H1 (cell line): ENCODE data around the gene NGEF. TPM values are rescaled to one million over a fixed set of nuclear protein-coding genes. Genes with fewer than 3 reads are reported as not detected.

Experiments used
- CTCF ChIA-PET: fragments of 300-600 bp; sonication (Branson Sonifier 250); formaldehyde crosslinking; loops from one replicate; lab custom pipeline; 2021; ENCODE audit not compliant: partially characterized antibody; lab: Charles Lee
- POLR2A ChIA-PET: fragments of 300-600 bp; sonication (Branson Sonifier 250); formaldehyde crosslinking; loops from one replicate; lab custom pipeline; 2021; ENCODE audit warnings: inconsistent platforms; ENCODE audit not compliant: partially characterized antibody; lab: Charles Lee
- DNase-seq, 2 experiments: peaks; one replicate each; pipeline versions ENCODE4 v3.0.0 to v3.0.0-alpha.2; 2010 to 2022; ENCODE audit warnings: low spot score in 2 of 2, low read depth in 1 of 2, mixed read lengths in 1 of 2
- FAIRE-seq: peaks from 2 replicates; lab custom pipeline; 2011; peaks lifted over from hg19 to GRCh38; lab: Jason Lieb, UNC
- H2AFZ ChIP-seq: 2 replicates; pipeline ENCODE4 v1.8.1; 2012; ENCODE audit warnings: low read length, inconsistent platforms
- H2AK5ac ChIP-seq: 2 replicates; pipeline ENCODE4 v1.6.1; 2013; ENCODE audit warnings: low read depth, low read length
- H2BK120ac ChIP-seq: replicated peaks from 2 replicates; pipeline ENCODE3; 2013; ENCODE audit warnings: low read depth, low read length, inconsistent platforms
- H2BK12ac ChIP-seq: 2 replicates; pipeline ENCODE4 v1.6.1; 2013; ENCODE audit warnings: low read depth, low read length
- H2BK15ac ChIP-seq: 2 replicates; pipeline ENCODE4 v1.6.1; 2013; ENCODE audit warnings: low read length
- H2BK20ac ChIP-seq: 2 replicates; pipeline ENCODE4 v1.6.1; 2013; ENCODE audit warnings: low read length
- H2BK5ac ChIP-seq: 2 replicates; pipeline ENCODE4 v1.6.1; 2013; ENCODE audit warnings: low read depth, low read length
- H3K14ac ChIP-seq: 2 replicates; pipeline ENCODE4 v1.6.1; 2013; ENCODE audit warnings: inconsistent platforms; ENCODE audit not compliant: insufficient read length
- H3K18ac ChIP-seq: 2 replicates; pipeline ENCODE4 v1.6.1; 2013; ENCODE audit warnings: low read length; ENCODE audit errors: extremely low read depth
- H3K23ac ChIP-seq: 2 replicates; pipeline ENCODE4 v1.6.1; 2013; ENCODE audit warnings: inconsistent platforms; ENCODE audit not compliant: insufficient read length
- H3K23me2 ChIP-seq: 2 replicates; pipeline ENCODE4 v1.6.1; 2013; ENCODE audit warnings: low read depth, low read length
- H3K27ac ChIP-seq: 2 replicates; pipeline ENCODE4 v1.6.1; 2011; ENCODE audit warnings: low read depth, low read length, inconsistent platforms
- H3K27me3 ChIP-seq, 4 experiments: replicated peaks in 1 of 4; 1 replicate in 1 of 4; 2 replicates in 3 of 4; pipeline versions ENCODE4 v1.6.1 to v1.8.1; 2011 to 2013; ENCODE audit warnings: low read length in 3 of 4, mild to moderate bottlenecking in 3 of 4, inconsistent platforms in 2 of 4, mixed read lengths in 2 of 4, moderate library complexity in 1 of 4; ENCODE audit not compliant: control insufficient read depth in 3 of 4, insufficient read depth in 3 of 4; ENCODE audit errors: extremely low read depth in 1 of 4
- H3K36me3 ChIP-seq, 4 experiments: 2 replicates each; pipeline versions ENCODE4 v1.6.1 to v1.8.1; 2011 to 2013; ENCODE audit warnings: mild to moderate bottlenecking in 4 of 4, low read length in 3 of 4, moderate library complexity in 2 of 4, control low read depth in 1 of 4, inconsistent platforms in 1 of 4; ENCODE audit not compliant: insufficient read depth in 4 of 4, control insufficient read depth in 2 of 4
- H3K4ac ChIP-seq: replicated peaks from 2 replicates; pipeline ENCODE3; 2013; ENCODE audit warnings: low read length, low read depth, mixed read lengths, inconsistent platforms; ENCODE audit not compliant: insufficient read length
- H3K4me1 ChIP-seq, 4 experiments: replicated peaks in 1 of 4; 1 replicate in 1 of 4; 2 replicates in 3 of 4; pipeline versions ENCODE4 v1.6.1 to v1.8.1; 2011 to 2013; ENCODE audit warnings: low read length in 3 of 4, inconsistent platforms in 2 of 4, mixed read lengths in 1 of 4; ENCODE audit not compliant: insufficient read depth in 4 of 4, control insufficient read depth in 3 of 4
- H3K4me2 ChIP-seq, 2 experiments: 2 replicates each; pipeline versions ENCODE4 v1.6.1 to v1.8.1; 2011 to 2013; ENCODE audit warnings: low read depth in 2 of 2, low read length in 2 of 2, control low read depth in 1 of 2, inconsistent platforms in 1 of 2, mild to moderate bottlenecking in 1 of 2; ENCODE audit not compliant: insufficient read depth in 1 of 2
- H3K4me3 ChIP-seq, 4 experiments: fragments of 200-600, 300-600 bp in 1 of 4; sonication (generic), shearing (Covaris generic), sonication (Bioruptor Twin) in 1 of 4; 2 replicates each; pipeline versions ENCODE4 v1.5.1 to v1.8.1; 2011 to 2016; ENCODE audit warnings: low read length in 4 of 4, low read depth in 3 of 4, control low read depth in 2 of 4, inconsistent platforms in 2 of 4, mild to moderate bottlenecking in 2 of 4, mixed read lengths in 1 of 4, moderate library complexity in 1 of 4; ENCODE audit not compliant: insufficient read depth in 2 of 4; ENCODE audit errors: extremely low read depth in 1 of 4
- H3K56ac ChIP-seq: replicated peaks from 2 replicates; pipeline ENCODE3; 2013; ENCODE audit warnings: low read depth, mild to moderate bottlenecking, mixed read lengths, low read length, inconsistent platforms; ENCODE audit not compliant: insufficient read length
- H3K79me1 ChIP-seq: 2 replicates; pipeline ENCODE4 v1.6.1; 2013; ENCODE audit warnings: low read depth, low read length, control low read depth
- H3K79me2 ChIP-seq, 2 experiments: 2 replicates each; pipeline versions ENCODE4 v1.6.1 to v1.8.1; 2012 to 2013; ENCODE audit warnings: low read length in 2 of 2, mild to moderate bottlenecking in 2 of 2, inconsistent platforms in 1 of 2; ENCODE audit not compliant: insufficient read depth in 2 of 2, control insufficient read depth in 1 of 2
- H3K9ac ChIP-seq, 4 experiments: replicated peaks in 1 of 4; 1 replicate in 1 of 4; 2 replicates in 3 of 4; pipeline versions ENCODE4 v1.6.1 to v1.8.1; 2011 to 2013; ENCODE audit warnings: low read depth in 3 of 4, low read length in 3 of 4, control low read depth in 2 of 4, mild to moderate bottlenecking in 2 of 4, moderate library complexity in 2 of 4, inconsistent platforms in 1 of 4; ENCODE audit errors: extremely low read depth in 1 of 4
- H3K9me3 ChIP-seq, 2 experiments: 2 replicates each; pipeline versions ENCODE4 v1.6.1 to v1.8.1; 2012 to 2013; ENCODE audit warnings: mild to moderate bottlenecking in 2 of 2, moderate library complexity in 2 of 2, control low read depth in 1 of 2, inconsistent platforms in 1 of 2, low read depth in 1 of 2, low read length in 1 of 2, mixed read lengths in 1 of 2; ENCODE audit not compliant: insufficient read depth in 2 of 2
- H4K20me1 ChIP-seq, 2 experiments: replicated peaks in 1 of 2; 2 replicates each; pipeline versions ENCODE3 to v1.8.1; 2011 to 2013; ENCODE audit warnings: inconsistent platforms in 2 of 2, low read length in 2 of 2, mild to moderate bottlenecking in 1 of 2; ENCODE audit not compliant: insufficient read depth in 2 of 2, control insufficient read depth in 1 of 2
- H4K5ac ChIP-seq: 2 replicates; pipeline ENCODE4 v1.6.1; 2013; ENCODE audit warnings: low read length, low read depth, mixed read lengths, inconsistent platforms; ENCODE audit not compliant: insufficient read length
- H4K8ac ChIP-seq: 2 replicates; pipeline ENCODE4 v1.8.0; 2013; ENCODE audit warnings: mild to moderate bottlenecking, moderate library complexity, low read length, inconsistent platforms; ENCODE audit not compliant: insufficient read depth; ENCODE audit errors: extremely low read depth
- H4K91ac ChIP-seq: replicated peaks from 2 replicates; pipeline ENCODE3; 2013; ENCODE audit warnings: low read length, mixed read lengths, inconsistent platforms; ENCODE audit not compliant: insufficient read length
- GTF2F1 ChIP-seq: IDR thresholded peaks from 2 replicates; pipeline ENCODE4 v1.6.1; 2012; ENCODE audit warnings: low read depth, low read length, improper control_type of control experiment, borderline replicate concordance
- TCF12 ChIP-seq: IDR thresholded peaks from 2 replicates; pipeline ENCODE4 v1.6.1; 2011; ENCODE audit warnings: low read depth, mild to moderate bottlenecking, low read length
- WGBS, 2 experiments: shearing (Covaris generic) in 1 of 2; methylation state at CpG; one replicate each; pipeline versions ENCODE4 v1.1.6 to v1.1.7; 2013 to 2015; ENCODE audit warnings: low lambda C conversion rate in 2 of 2, mixed read lengths in 2 of 2, inconsistent platforms in 1 of 2, low coverage in 1 of 2, missing lambda C conversion rate in 1 of 2; ENCODE audit not compliant: insufficient replicate concordance in 2 of 2, insufficient coverage in 1 of 2, insufficient read length in 1 of 2; ENCODE audit errors: extremely low coverage in 1 of 2, missing lambda C conversion rate in 1 of 2; 5-methylcytosine and 5-hydroxymethylcytosine counted together
- polyA plus RNA-seq, 7 experiments: library from polyadenylated mRNA; depleted of rRNA in 3 of 7; stranded (reverse) in 5 of 7; unstranded in 2 of 7; fragments of >200 nt in 5 of 7; fragments of 200-250 nt in 2 of 7; gene quantifications; 1 replicate in 5 of 7; 2 replicates in 1 of 7; 4 replicates in 1 of 7; pipeline versions ENCODE4 v1.2.1 to v1.2.3, GENCODE V29; 2011 to 2013; ENCODE audit warnings: missing spikeins in 2 of 7, mixed read lengths in 2 of 7
- total RNA-seq: library from RNA; stranded (reverse); fragmentation: NEBNext Ultra II Directional; extraction: Animal tissue kit (Norgen Biotek cat#: 25700); gene quantifications from 2 replicates; pipeline ENCODE4 v1.2.1, GENCODE V29; 2021

Gene NGEF
- total and polyA plus RNA-seq, 2 of the 8 experiments (the other 6 are each of a cell fraction or from before 2014, with no cell fraction given) = 2.7 to 3.2 TPM

GRCh38 chr2:233005096-233005495 is 8.0 kb downstream of the NGEF start:
- no peak overlapping the region for H3K9ac ChIP-seq
- H3K4me2 ChIP-seq = no peak overlapping the region
- no peak overlapping the region for H4K8ac ChIP-seq
- no peak overlapping the region for H2BK5ac ChIP-seq
- no peaks in the 10 kb centered on the region for H3K79me2 ChIP-seq
- no peak overlapping the region for H4K5ac ChIP-seq
- H3K18ac ChIP-seq = no peak overlapping the region
- no peak overlapping the region for H3K14ac ChIP-seq
- H3K9me3 ChIP-seq = no peaks in the 10 kb centered on the region
- POLR2A ChIA-PET = no interaction called here
- H3K27me3 ChIP-seq = no peaks in the 10 kb centered on the region
- no peak overlapping the region for H3K27ac ChIP-seq
- H3K23me2 ChIP-seq = no peaks in the 10 kb centered on the region
- no peak overlapping the region for H2BK12ac ChIP-seq
- DNase-seq (no peak), FAIRE-seq (no peak)
- no peak overlapping the region for H2BK20ac ChIP-seq
- H3K23ac ChIP-seq = no peak overlapping the region
- H2BK15ac ChIP-seq = no peak overlapping the region
- no peaks in the 10 kb centered on the region for H3K79me1 ChIP-seq
- H3K36me3 ChIP-seq = no peaks in the 10 kb centered on the region
- no peak overlapping the region for H3K4me3 ChIP-seq
- no peak overlapping the region for H4K91ac ChIP-seq
- H2AFZ ChIP-seq = no peak overlapping the region
- no peak overlapping the region for H2BK120ac ChIP-seq
- H3K4ac ChIP-seq = no peak overlapping the region
- 97% methylated on average over 6 of the region's 6 CpGs; no CpG with 5 or more reads in 1 of the 2 experiments for WGBS, 2 experiments
- H3K4me1 ChIP-seq = no peaks in the 10 kb centered on the region
- TF ChIP-seq GTF2F1 = no peak
- TF ChIP-seq TCF12 = no peak
- CTCF ChIA-PET = no interaction called here
- H2AK5ac ChIP-seq = no peak overlapping the region
- no peaks in the 10 kb centered on the region for H4K20me1 ChIP-seq
- no peak overlapping the region for H3K56ac ChIP-seq
